ENCODE results near the gene LINS1. TPM values are rescaled to one million over a fixed set of nuclear protein-coding genes. Genes with fewer than 3 reads are reported as not detected.
"Not testable (repeated sequence)": the region's sequence is repeated elsewhere in the genome, so short reads cannot be mapped to it uniquely, and the experiment has no call there.

LINS1 gene
- total RNA-seq, 4 donors from 2014 or later: 10.7 to 76.6 (median 35.7) TPM

GRCh38 chr15:100596792-100597191 is 5.2 kb downstream of the LINS1 start:
- no peaks in the 10 kb centered on the region for H3K36me3 ChIP-seq
- H3K4me3 ChIP-seq: no peak overlapping the region
- no peak overlapping the region for H3K27ac ChIP-seq
- H3K9me3 ChIP-seq: no peaks in the 10 kb centered on the region
- WGBS, 2 donors: 82 to 89% methylated on average over 7 of the region's 7 CpGs
- TF ChIP-seq EP300 (IDR thresholded peaks at IDR 0.05) (no peak), CTCF (IDR thresholded peaks at IDR 0.05) (no peak), POLR2A (IDR thresholded peaks at IDR 0.05) (no peak)
- H3K4me1 ChIP-seq: peaks cover 0 to 35% (median 8%) of the 10 kb centered on the region in 4 donors
- H3K27me3 ChIP-seq: no peaks in the 10 kb centered on the region
- DNase-seq (ENCODE audit: low spot score in 2 of 2): no peak

DNA sequence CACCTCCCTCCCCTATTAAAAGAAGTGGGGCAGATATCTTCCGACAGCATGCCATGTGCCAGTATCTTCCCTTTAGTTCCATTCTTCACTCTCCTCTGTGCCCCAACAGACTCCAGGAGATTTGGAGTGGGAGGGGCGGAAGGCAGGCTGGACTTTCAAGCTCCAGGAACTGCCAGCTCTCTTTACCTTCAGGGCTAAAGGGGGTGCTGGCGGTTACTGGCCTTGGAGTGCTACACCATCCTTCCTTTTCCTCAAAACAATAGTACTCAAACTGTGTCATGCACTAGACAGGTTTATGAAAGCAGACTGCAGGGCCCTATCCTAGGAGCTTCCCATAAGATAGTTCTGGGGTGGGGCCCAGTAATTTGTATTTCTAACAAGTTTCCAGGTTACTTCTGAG is 6.0 kb downstream of the LINS1 start:
- peaks cover 0 to 29% (median 4%) of the 10 kb centered on the region in 4 donors for H3K4me1 ChIP-seq
- no peaks in the 10 kb centered on the region for H3K36me3 ChIP-seq
- no peak overlapping the region for H3K4me3 ChIP-seq
- H3K27me3 ChIP-seq: no peaks in the 10 kb centered on the region
- DNase-seq (ENCODE audit: low spot score in 2 of 2): no peak
- no peak overlapping the region for H3K27ac ChIP-seq
- 92 to 97% methylated on average over 3 of the region's 3 CpGs for WGBS, 2 donors
- H3K9me3 ChIP-seq: no peaks in the 10 kb centered on the region
- no peak for TF ChIP-seq EP300 (IDR thresholded peaks at IDR 0.05)
- no peak for TF ChIP-seq CTCF (IDR thresholded peaks at IDR 0.05)
- no peak for TF ChIP-seq POLR2A (IDR thresholded peaks at IDR 0.05)

GRCh38 chr15:100593431-100593830 is 8.6 kb downstream of the LINS1 start:
- no peaks in the 10 kb centered on the region for H3K36me3 ChIP-seq
- no peaks in the 10 kb centered on the region for H3K27me3 ChIP-seq
- peaks cover 0 to 7% (median 0%) of the 10 kb centered on the region in 4 donors for H3K9me3 ChIP-seq
- H3K4me1 ChIP-seq: peaks cover 0 to 6% (median 0%) of the 10 kb centered on the region in 4 donors
- no peak for TF ChIP-seq POLR2A (IDR thresholded peaks at IDR 0.05)
- TF ChIP-seq CTCF (IDR thresholded peaks at IDR 0.05): no peak
- TF ChIP-seq EP300 (IDR thresholded peaks at IDR 0.05): no peak
- no peak overlapping the region for H3K4me3 ChIP-seq
- no peak overlapping the region for H3K27ac ChIP-seq
- WGBS, 2 donors: 94 to 96% methylated on average over 2 of the region's 2 CpGs
- DNase-seq (ENCODE audit: low spot score in 2 of 2): no peak

DNA sequence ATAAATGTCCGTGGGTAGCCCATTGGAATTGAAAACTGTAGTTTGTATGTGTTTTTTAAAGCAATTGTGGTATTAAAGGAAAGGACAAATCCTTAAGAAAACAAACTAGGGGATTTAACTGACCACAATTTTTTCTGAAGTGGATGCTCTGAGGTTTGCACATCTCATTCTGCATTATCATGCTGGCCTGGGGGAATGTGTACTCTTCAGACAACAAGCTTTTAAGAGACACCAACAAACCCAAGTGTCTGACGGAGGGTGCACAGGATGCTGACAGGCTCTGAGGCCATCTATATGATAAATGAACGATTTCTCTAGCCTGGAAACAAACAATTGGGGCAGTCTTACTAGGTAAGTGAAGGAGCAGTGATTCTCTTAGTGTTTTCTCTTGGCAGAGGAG is 9.1 kb downstream of the LINS1 start:
- WGBS, 2 donors: 77 to 79% methylated on average over 3 of the region's 3 CpGs
- peaks cover 0 to 10% (median 0%) of the 10 kb centered on the region in 4 donors for H3K9me3 ChIP-seq
- no peak overlapping the region for H3K4me3 ChIP-seq

DNA sequence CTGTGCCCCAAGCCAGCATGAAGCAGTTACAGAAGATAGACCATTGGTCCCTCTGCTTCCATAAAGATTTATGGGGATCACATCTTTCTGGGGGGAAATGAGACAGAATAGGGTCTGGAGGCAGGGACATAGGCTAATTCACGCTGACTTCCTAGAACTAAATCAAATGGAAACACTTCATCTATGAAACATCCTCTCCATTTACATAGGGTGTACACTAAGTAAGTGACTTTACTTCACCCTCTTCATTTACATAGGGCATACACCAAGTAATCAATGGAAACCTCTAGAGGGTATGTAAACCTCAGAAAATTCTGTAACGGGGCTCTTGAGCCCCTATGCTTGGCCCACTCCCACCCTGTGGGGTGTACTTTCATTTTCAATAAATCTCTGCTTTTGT is 10.1 kb downstream of the LINS1 start:
- H3K27me3 ChIP-seq: no peaks in the 10 kb centered on the region
- DNase-seq (ENCODE audit: low spot score in 2 of 2): no peak
- peaks cover 0 to 5% (median 0%) of the 10 kb centered on the region in 4 donors for H3K4me1 ChIP-seq
- no peak overlapping the region for H3K27ac ChIP-seq
- no peaks in the 10 kb centered on the region for H3K36me3 ChIP-seq
- 50 to 63% methylated on average over 2 of the region's 2 CpGs for WGBS, 2 donors
- TF ChIP-seq CTCF (IDR thresholded peaks at IDR 0.05) (no peak), POLR2A (IDR thresholded peaks at IDR 0.05) (no peak), EP300 (IDR thresholded peaks at IDR 0.05) (no peak)
- H3K9me3 ChIP-seq: peaks cover 0 to 11% (median 0%) of the 10 kb centered on the region in 4 donors
- no peak overlapping the region for H3K4me3 ChIP-seq

More for the DNA sequence above, 9.1 kb downstream of the LINS1 start:
- no peak overlapping the region for H3K27ac ChIP-seq
- no peaks in the 10 kb centered on the region for H3K36me3 ChIP-seq
- DNase-seq (ENCODE audit: low spot score in 2 of 2): no peak
- TF ChIP-seq CTCF (IDR thresholded peaks at IDR 0.05) (no peak), EP300 (IDR thresholded peaks at IDR 0.05) (no peak)
- H3K27me3 ChIP-seq: no peaks in the 10 kb centered on the region
- H3K4me1 ChIP-seq: peaks cover 0 to 5% (median 0%) of the 10 kb centered on the region in 4 donors

- H3K9me3 ChIP-seq: peaks cover 0 to 11% (median 0%) of the 10 kb centered on the region in 4 donors
- DNase-seq (ENCODE audit: low spot score in 2 of 2); H3K27ac ChIP-seq; H3K36me3 ChIP-seq; H3K4me3 ChIP-seq; H3K4me1 ChIP-seq; H3K27me3 ChIP-seq: not testable (repeated sequence)
- WGBS, 2 donors: 95 to 96% methylated on average over 2 of the region's 2 CpGs
Observed at GRCh38 chr15:100591163-100591562, 10.8 kb downstream of the LINS1 start.
